HG03103 (cell line): ENCODE measurements around the gene LYRM4.

ENCODE experiments used
- ATAC-seq: cut with Tn5 transposase; IDR thresholded peaks from one replicate; pipeline ENCODE4 v1.9.1; 2021; ENCODE audit warnings: low read depth; ENCODE audit not compliant: unreplicated experiment

LYRM4 gene

GRCh38 chr6:5260661-5261544 is at the start of gene LYRM4, which contains the start of gene FARS2:
LYRM4 (minus strand) TSS chr6:5260950; CDS start chr6:5260733, 217 bp downstream.
FARS2 (plus strand) TSS chr6:5261513.
- ATAC-seq = peak; percentile 60

- ATAC-seq = no peak
Measured at GRCh38 chr6:5308066-5308465, 47.3 kb upstream of the LYRM4 start.

- ATAC-seq = no peak
Measured at GRCh38 chr6:5307058-5307457, 46.3 kb upstream of the LYRM4 start.

- no peak for ATAC-seq
Measured at GRCh38 chr6:5305968-5306626, 45.3 kb upstream of the LYRM4 start.

DNA sequence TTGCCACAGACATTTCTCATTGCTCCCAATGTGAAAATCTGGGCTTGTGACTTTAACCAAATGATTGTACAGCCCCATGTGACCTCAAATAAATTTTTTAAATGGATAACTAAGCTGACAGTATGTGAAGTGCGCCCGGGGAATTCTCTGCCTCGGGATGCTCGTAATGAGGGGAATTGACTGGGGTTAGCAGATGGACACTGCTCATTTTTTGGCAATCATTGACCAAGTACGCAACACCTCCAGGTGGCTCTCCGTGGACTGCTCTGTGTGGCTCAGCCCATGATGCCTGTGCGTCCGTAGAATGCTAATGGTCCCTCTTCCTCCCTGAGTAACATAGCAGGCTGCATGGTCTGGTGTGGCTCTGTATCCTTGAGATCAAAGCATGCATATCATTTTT is 42.9 kb upstream of the LYRM4 start:
- no peak for ATAC-seq

DNA sequence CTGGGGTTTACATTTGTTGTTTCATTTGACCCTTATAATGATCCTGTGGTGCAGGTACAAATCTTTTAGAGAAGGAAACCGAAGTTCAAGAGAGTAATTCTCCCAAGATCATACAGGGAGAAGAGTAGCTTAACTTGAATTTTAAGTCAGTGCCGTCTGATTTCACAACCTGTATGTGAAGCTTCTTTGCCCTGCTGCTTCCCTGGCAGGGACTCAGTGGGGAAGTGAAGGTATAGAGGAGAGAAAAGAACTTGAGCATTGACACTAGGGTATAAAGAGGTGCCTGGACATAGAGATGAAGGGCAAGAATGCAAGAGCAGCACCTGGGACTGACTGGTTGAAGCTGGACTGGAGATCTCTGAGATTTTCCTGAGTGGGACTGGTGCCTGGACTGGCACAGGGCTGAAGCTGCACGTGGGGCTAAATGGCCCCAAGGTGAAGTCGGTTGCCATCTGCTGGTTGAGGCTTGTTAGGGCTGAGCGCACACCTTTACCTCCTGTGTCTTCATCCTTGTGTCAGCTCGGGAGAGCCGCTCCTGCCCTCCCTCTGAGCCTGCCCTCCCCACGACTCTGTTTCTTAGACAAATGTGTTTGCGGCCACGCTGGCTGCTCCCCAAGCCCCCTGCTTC is 42.4 kb upstream of the LYRM4 start:
- peak; percentile 58 for ATAC-seq

- peak; percentile 64 for ATAC-seq
Measured at GRCh38 chr6:5302220-5302946, 41.6 kb upstream of the LYRM4 start.

- no peak for ATAC-seq
Measured at GRCh38 chr6:5300206-5300764, 39.5 kb upstream of the LYRM4 start.

- no peak for ATAC-seq
Measured at GRCh38 chr6:5295623-5296022, 34.9 kb upstream of the LYRM4 start.

- ATAC-seq = no peak
Measured at GRCh38 chr6:5294392-5295211, 33.9 kb upstream of the LYRM4 start.

- ATAC-seq = no peak
Measured at GRCh38 chr6:5293692-5294091, 32.9 kb upstream of the LYRM4 start.

- no peak for ATAC-seq
Measured at GRCh38 chr6:5292154-5292553, 31.4 kb upstream of the LYRM4 start.

GRCh38 chr6:5290500-5290899 is 29.8 kb upstream of the LYRM4 start:
- no peak for ATAC-seq

- no peak for ATAC-seq
Measured at GRCh38 chr6:5290097-5290496, 29.3 kb upstream of the LYRM4 start.

GRCh38 chr6:5287966-5288297 is 27.2 kb upstream of the LYRM4 start:
- ATAC-seq = no peak

DNA sequence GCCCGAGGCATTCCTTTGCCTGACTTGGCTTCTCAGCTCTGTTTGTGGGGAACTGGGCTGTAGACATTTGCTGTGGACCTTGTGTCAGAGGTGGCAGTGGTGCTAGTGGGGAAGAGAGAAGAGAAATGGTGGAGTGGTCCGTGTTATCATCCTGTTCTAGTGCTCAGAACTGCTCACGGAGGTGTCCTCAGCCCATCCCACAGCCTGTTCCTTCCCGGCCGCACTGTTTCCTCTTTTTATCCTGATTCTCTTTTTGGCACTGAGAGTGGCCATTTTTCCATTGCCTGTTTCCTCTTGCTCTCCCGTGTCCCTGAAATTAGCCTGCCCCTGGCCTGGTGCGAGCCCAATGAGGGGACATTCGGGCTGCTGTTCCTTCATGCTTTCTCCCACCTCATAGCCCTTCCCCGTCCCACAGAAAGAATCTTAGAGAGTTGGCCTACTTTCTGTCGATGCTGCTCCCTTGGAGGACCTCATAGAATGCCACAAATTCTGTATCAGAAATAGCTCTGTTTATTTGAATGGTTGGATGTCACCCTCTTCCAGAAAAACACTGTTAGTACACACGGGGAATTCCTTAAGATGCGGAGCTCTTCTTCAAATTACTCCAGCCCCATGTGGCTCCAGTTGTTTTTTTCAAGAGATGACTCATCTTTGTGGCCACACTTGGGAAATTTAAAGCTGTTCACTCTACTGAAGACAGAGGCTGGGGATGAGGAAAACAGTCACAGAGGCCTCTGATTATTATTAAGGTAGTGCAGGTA is 26.6 kb upstream of the LYRM4 start:
- peak; percentile 11 for ATAC-seq

- peak; percentile 72 for ATAC-seq
Measured at GRCh38 chr6:5286780-5287179, 26.0 kb upstream of the LYRM4 start.

DNA sequence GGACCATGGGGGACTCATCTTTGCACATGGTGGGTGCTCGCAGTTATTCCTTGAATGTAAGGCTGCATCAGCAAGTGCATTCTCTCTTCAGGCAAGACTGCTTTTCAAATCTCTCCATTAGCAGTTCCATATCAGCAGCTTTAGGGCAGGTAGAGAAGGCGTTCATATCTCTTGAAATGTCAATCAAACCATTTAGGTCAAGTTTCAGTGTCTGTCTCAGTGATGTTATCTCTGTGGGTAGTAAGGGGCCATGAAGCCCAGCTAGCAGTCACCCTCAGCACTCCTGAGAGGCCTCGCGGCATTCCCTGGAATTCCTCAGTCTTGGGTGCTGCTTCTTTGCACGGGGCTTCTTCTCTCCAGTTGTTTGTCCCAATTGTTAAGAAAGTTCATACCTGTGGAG is 24.8 kb upstream of the LYRM4 start:
- ATAC-seq = no peak

DNA sequence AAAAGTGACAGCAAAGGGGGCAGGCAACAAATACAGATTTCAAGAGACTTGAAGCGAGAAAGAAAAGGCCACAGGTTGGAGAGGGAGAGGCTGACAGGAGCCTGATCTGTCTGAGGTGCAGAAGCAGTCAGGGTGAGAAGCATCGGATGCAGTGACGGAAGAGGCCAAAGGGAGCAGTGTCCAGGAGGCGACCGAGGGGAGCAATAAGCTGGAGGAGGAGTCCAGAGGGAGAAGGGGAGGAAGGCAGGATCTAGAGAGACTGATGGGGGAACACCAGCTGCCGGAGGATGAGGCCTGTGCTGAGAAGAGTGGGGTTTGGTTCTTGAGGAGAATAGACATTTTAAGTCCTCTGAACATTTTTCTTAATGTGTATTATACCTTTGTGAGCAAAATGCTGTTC is 24.3 kb upstream of the LYRM4 start:
- ATAC-seq = no peak
